Muscle of leg (tissue), 11 donors: ENCODE results near the gene TSPAN13. TPM values are rescaled to one million over a fixed set of nuclear protein-coding genes. Genes with fewer than 3 reads are reported as not detected.

ENCODE experiments used
- DNase-seq: peaks from one replicate; pipeline ENCODE4 v3.0.0; 2013
- H3K27ac ChIP-seq: one replicate; pipeline ENCODE4 v1.5.1; 2013; ENCODE audit warnings: mild to moderate bottlenecking, low read length, control low read depth
- H3K27me3 ChIP-seq: one replicate; pipeline ENCODE4 v1.6.1; 2013; ENCODE audit warnings: low read length; ENCODE audit not compliant: control insufficient read depth, insufficient read depth
- H3K36me3 ChIP-seq: one replicate; pipeline ENCODE4 v1.6.1; 2013; ENCODE audit warnings: low read length; ENCODE audit not compliant: control insufficient read depth, insufficient read depth
- H3K4me1 ChIP-seq: one replicate; pipeline ENCODE4 v1.6.1; 2013; ENCODE audit warnings: low read length; ENCODE audit not compliant: control insufficient read depth, insufficient read depth
- H3K4me3 ChIP-seq: one replicate; pipeline ENCODE4 v1.5.1; 2013; ENCODE audit warnings: low read length, control low read depth
- H3K9me3 ChIP-seq: replicated peaks from 2 replicates; pipeline ENCODE4 v1.6.1; 2013; ENCODE audit warnings: low read depth, low read length; ENCODE audit not compliant: control insufficient read depth
- WGBS: methylation state at CpG from one replicate; pipeline ENCODE4 v1.1.5; 2013; ENCODE audit warnings: missing lambda C conversion rate; ENCODE audit not compliant: insufficient coverage; 5-methylcytosine and 5-hydroxymethylcytosine counted together
- polyA plus RNA-seq, 8 donors: library from polyadenylated mRNA; unstranded; fragments of 120-200 nt; gene quantifications; one replicate each; pipeline versions ENCODE4 v1.2.1 to v1.2.3, GENCODE V29; 2013; ENCODE audit warnings: inconsistent platforms in 1 of 8, low replicate concordance in 1 of 8; ENCODE audit not compliant: insufficient read length in 8 of 8, insufficient read depth in 1 of 8
- total RNA-seq: library from RNA; stranded (reverse); fragments of 120-200 nt; gene quantifications from one replicate; pipeline ENCODE4 v1.2.4, GENCODE V29; 2013

Gene TSPAN13
- total and polyA plus RNA-seq, 9 donors = 31.6 to 85.3 (median 73.8) TPM

GRCh38 chr7:16721541-16721940 lies 32.0 kb upstream of the TSPAN13 start:
- no CpG with 5 or more reads among the region's 4 CpGs for WGBS
- H3K4me3 ChIP-seq = no peak overlapping the region
- no peak overlapping the region for H3K27ac ChIP-seq
- H3K36me3 ChIP-seq = no peaks in the 10 kb centered on the region
- no peaks in the 10 kb centered on the region for H3K9me3 ChIP-seq
- DNase-seq = no peak
- H3K27me3 ChIP-seq = no peaks in the 10 kb centered on the region
- H3K4me1 ChIP-seq = no peaks in the 10 kb centered on the region

- Histone ChIP-seq H3K9me3 (no peaks in the 10 kb centered on the region), H3K27ac (no peak overlapping the region), H3K36me3 (no peaks in the 10 kb centered on the region), H3K4me3 (no peak overlapping the region), H3K4me1 (no peaks in the 10 kb centered on the region), H3K27me3 (no peaks in the 10 kb centered on the region)
- WGBS = no CpG with 5 or more reads among the region's 1 CpG
- no peak for DNase-seq
Measured at GRCh38 chr7:16724344-16724743, 29.2 kb upstream of the TSPAN13 start.

- H3K27ac ChIP-seq = no peak overlapping the region
- H3K4me3 ChIP-seq = no peak overlapping the region
- H3K9me3 ChIP-seq = no peaks in the 10 kb centered on the region
- H3K27me3 ChIP-seq = no peaks in the 10 kb centered on the region
- H3K4me1 ChIP-seq = no peaks in the 10 kb centered on the region
- DNase-seq = no peak
- no CpG with 5 or more reads among the region's 2 CpGs for WGBS
- H3K36me3 ChIP-seq = no peaks in the 10 kb centered on the region
Measured at GRCh38 chr7:16726189-16726588, 27.4 kb upstream of the TSPAN13 start.

- H3K4me3 ChIP-seq = no peak overlapping the region
- H3K27ac ChIP-seq = no peak overlapping the region
- H3K4me1 ChIP-seq = no peaks in the 10 kb centered on the region
- no peaks in the 10 kb centered on the region for H3K9me3 ChIP-seq
- DNase-seq = no peak
- no peaks in the 10 kb centered on the region for H3K36me3 ChIP-seq
- WGBS = no CpG with 5 or more reads among the region's 4 CpGs
- H3K27me3 ChIP-seq = no peaks in the 10 kb centered on the region
Measured at GRCh38 chr7:16727736-16728135, 25.8 kb upstream of the TSPAN13 start.

- Histone ChIP-seq H3K27me3 (no peaks in the 10 kb centered on the region), H3K4me3 (no peak overlapping the region), H3K36me3 (no peaks in the 10 kb centered on the region), H3K27ac (no peak overlapping the region), H3K4me1 (no peaks in the 10 kb centered on the region), H3K9me3 (no peaks in the 10 kb centered on the region)
- no peak for DNase-seq
- 60% methylated on average over 1 of the region's 10 CpGs for WGBS
Measured at GRCh38 chr7:16728811-16729210, 24.7 kb upstream of the TSPAN13 start.

GRCh38 chr7:16729541-16729940 lies 24.0 kb upstream of the TSPAN13 start:
- H3K9me3 ChIP-seq = no peaks in the 10 kb centered on the region
- no peak for DNase-seq
- no peak overlapping the region for H3K4me3 ChIP-seq
- H3K4me1 ChIP-seq = no peaks in the 10 kb centered on the region
- no peaks in the 10 kb centered on the region for H3K36me3 ChIP-seq
- WGBS = no CpG with 5 or more reads among the region's 2 CpGs
- H3K27me3 ChIP-seq = no peaks in the 10 kb centered on the region
- H3K27ac ChIP-seq = no peak overlapping the region

GRCh38 chr7:16730937-16731336 lies 22.6 kb upstream of the TSPAN13 start:
- DNase-seq = no peak
- H3K4me3 ChIP-seq = no peak overlapping the region
- 78% methylated on average over 3 of the region's 3 CpGs for WGBS
- H3K36me3 ChIP-seq = no peaks in the 10 kb centered on the region
- no peak overlapping the region for H3K27ac ChIP-seq
- H3K9me3 ChIP-seq = no peaks in the 10 kb centered on the region
- no peaks in the 10 kb centered on the region for H3K27me3 ChIP-seq
- H3K4me1 ChIP-seq = no peaks in the 10 kb centered on the region

- Histone ChIP-seq H3K4me3 (no peak overlapping the region), H3K27ac (no peak overlapping the region), H3K27me3 (no peaks in the 10 kb centered on the region), H3K36me3 (no peaks in the 10 kb centered on the region), H3K4me1 (no peaks in the 10 kb centered on the region), H3K9me3 (no peaks in the 10 kb centered on the region)
- no CpG with 5 or more reads among the region's 4 CpGs for WGBS
- no peak for DNase-seq
Measured at GRCh38 chr7:16732828-16733227, 20.7 kb upstream of the TSPAN13 start.

GRCh38 chr7:16734148-16734726 lies 19.3 kb upstream of the TSPAN13 start:
- no peak for DNase-seq
- no peaks in the 10 kb centered on the region for H3K27me3 ChIP-seq
- H3K4me3 ChIP-seq = no peak overlapping the region
- H3K27ac ChIP-seq = no peak overlapping the region
- 72% methylated on average over 2 of the region's 7 CpGs for WGBS
- no peaks in the 10 kb centered on the region for H3K4me1 ChIP-seq
- H3K36me3 ChIP-seq = no peaks in the 10 kb centered on the region
- H3K9me3 ChIP-seq = no peaks in the 10 kb centered on the region

- Histone ChIP-seq H3K27ac (no peak overlapping the region), H3K27me3 (no peaks in the 10 kb centered on the region), H3K4me3 (no peak overlapping the region), H3K9me3 (no peaks in the 10 kb centered on the region), H3K36me3 (no peaks in the 10 kb centered on the region), H3K4me1 (no peaks in the 10 kb centered on the region)
- DNase-seq = no peak
- no CpG with 5 or more reads among the region's 4 CpGs for WGBS
Measured at GRCh38 chr7:16735020-16735419, 18.5 kb upstream of the TSPAN13 start.
